NCI-H526 treated with DMSO at 0.1 percent for 48 hours (cell line): ENCODE data around the gene AKR1C1.
"Not testable (repeated sequence)": the region's sequence is repeated elsewhere in the genome, so short reads cannot be mapped to it uniquely, and the experiment has no call there.

ENCODE experiments used
- DNase-seq: peaks from one replicate; lab custom pipeline; 2025; lab: John Stamatoyannopoulos, UW

AKR1C1 gene

DNA sequence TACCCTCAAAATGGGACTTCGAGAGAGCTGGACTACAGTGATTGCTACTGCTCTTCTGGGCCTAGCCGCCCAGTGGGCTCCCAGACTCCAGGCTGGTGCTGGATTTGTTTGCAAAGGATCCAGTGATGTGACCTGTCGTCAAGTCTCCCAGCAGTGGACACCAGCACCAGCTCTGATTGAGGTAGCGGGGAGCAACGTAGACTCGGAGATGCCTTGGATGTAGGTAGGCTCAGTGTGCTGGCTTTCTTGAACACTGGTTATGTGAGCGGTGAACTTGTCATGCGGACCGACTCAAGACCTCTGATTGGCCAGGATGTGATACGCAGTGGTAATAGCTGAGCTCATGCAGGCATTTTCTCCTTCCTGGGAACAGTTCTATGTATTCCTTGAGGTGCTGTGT is 21.0 kb downstream of the AKR1C1 start:
- DNase-seq = no peak

DNA sequence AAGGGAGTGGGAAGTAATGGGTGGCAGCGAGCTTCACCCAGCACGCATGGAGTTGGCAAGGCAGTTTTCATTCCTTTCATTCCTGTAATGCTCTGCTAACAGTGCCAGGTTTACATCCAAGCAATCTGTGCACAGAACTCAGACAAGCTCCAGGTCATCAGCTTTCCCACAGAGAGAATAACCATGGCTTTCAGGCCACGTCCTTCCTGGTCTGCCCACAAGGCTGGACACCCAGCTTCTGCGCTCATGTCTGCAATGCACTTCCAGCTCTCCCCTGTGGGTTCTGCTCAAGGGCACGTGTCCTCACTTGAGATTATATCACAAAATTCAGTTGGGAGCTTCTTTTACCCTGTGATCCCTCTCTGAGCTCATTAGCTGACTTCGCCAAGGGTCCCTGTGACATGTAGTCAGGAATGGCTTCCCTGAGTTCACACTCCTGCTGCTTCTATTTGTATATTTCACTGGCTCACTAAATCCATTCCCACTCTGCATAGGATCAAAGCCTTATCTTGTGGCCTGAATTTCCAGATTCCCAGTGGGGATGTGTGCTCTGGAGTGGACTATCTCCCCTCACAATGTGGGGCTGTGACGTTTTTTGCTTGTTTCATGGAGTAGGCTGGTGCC is 21.9 kb downstream of the AKR1C1 start:
- no peak for DNase-seq

DNA sequence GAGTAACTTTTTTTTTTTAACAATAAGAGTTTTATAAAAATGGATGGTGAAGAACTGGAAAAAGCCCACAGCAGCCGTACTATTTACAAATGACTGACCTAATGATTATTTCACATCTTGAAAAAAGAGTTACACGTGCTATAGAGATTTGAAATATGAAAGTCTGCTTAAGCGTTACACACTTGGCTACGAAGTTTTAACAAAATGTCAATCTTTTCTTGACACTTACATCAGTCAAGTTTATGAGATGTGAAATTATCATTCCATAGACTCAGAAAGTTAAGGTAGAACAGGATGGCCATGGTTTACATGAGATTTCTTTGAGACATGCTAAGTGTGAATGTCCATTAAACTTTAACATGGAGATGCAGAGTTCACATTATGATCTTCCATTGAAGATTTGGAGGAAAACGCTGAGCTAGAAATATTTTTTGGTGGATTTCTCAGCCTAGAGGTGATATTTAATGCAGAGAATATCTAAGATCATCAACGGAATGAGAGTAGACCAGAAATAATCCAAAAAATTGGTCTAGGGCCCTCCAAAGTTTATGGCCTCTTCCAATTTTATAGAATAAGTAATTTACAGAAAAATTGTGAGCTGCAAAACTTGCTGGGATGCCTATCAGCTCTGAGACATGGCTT is 24.9 kb downstream of the AKR1C1 start:
- not testable (repeated sequence) for DNase-seq

DNA sequence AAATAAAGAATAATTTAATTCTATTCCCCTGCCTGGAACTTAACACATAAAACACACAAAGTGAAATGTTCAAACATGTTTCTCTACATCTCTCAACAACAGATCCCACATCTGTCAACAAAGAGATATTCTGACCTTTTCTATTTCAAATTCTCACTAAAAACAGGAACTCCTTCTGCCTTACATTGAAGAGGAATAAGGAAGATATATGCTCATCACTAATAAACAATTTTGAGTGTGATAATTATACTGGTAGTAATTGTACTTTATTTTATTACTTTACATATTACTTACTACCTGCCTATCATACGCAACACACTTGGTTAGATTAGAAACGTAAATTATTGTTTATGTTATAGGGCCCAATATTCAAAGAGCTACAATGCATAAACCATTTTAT is 27.0 kb downstream of the AKR1C1 start:
- DNase-seq = no peak

DNA sequence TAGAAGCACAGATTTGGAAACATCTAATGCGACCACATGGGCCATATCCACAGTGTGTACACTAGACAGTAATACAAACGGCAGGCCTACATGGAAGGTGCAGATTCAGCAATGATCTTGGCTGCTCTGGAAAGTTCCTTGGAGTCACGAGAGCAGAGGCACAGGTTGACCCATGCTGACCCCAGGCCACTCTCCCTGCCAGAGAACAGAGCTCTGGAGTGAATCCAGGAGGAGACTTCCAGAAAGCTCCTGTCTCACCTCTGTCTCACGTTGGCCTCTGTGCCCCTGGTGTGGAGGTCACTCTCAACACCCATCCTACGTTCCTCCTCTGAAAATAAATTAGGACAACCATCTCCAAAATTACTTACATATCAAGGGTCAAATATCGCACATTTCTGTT is 28.2 kb downstream of the AKR1C1 start:
- not testable (repeated sequence) for DNase-seq

DNA sequence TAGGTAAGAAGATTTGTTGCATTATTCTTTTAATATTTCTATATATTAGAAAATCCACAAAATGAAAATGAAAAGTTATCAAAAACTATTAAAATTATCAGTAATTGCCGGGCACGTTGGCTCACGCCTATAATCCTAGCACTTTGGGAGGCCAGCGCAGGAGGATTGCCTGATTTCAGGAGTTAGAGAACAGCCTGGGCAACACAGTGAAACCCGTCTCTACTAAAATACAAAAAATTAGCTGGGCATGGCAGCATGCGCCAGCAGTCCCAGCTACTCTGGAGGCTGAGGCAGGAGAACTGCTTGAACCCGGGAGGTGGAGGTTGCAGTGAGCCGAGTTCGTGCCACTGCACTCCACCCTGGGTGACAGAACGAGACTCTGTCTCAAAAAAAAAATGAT is 29.3 kb downstream of the AKR1C1 start:
- DNase-seq = not testable (repeated sequence)

DNA sequence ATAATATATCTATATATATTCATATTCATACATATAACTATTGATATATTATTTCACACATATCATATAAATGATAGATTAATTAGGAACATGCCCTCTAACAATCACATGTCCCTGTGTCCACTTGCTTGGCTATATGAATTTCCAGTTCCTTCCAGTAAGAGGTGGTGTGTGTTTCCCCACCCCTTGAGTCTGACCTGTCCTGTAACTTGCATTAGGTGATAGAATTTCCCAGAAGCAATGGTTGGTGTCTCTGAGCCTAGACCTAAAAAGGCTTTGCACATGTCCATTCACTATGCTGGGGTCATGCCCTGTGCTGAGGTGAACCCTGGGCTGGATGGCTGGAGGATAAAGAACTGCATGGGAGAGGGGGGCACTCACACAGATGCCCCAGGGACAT is 31.0 kb downstream of the AKR1C1 start:
- DNase-seq = not testable (repeated sequence)

DNA sequence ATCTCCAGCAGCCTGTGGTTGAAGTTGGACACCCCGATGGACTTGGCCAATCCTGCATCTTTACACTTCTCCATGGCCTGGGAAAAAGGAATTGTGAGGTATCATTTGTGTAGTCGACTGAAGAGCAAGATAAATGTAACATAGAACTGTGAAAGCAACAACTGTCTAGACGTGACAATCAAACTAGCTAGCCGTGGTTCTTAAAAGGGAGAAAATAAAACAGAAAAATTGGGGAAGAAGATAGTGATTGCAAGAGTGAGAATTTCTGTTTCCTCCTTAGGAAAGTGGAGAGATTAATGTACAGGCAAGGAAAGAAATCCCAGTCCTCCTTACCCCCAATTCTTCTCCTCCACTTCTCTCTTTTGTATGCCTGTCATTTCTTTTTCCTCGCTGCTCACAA is 35.5 kb downstream of the AKR1C1 start:
- DNase-seq = no peak

DNA sequence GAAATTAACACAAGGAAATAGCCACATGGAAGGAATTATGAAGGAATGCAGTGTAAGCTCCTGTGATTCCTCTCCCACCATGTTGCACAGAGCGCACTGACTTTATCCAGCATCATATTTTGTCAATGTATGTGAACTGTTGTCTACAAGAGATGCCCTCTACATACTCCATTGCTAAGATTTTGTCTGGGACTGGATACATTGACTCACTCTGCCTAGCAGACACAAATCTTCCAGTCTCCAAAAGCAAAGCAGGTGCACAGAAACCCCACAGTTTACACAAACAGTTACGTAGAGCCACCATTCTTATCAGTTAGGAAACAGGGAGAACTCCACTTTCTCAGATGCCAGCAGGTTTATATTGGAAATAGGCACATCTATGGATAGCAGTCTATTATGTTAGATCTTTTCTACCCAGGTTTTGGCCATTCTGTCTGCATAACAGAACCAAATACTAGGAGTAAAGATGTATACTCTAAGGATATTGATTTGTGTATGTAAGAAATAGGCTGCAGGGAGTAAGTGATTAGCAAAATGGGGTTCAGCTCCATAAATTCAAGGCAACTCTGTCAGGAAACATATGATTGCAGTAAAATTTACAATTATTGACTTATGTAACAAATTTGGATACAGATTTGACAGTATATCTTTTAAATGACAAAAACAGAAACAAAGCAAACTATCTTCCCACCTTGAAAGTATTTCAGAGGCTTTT is 39.0 kb downstream of the AKR1C1 start:
- no peak for DNase-seq

DNA sequence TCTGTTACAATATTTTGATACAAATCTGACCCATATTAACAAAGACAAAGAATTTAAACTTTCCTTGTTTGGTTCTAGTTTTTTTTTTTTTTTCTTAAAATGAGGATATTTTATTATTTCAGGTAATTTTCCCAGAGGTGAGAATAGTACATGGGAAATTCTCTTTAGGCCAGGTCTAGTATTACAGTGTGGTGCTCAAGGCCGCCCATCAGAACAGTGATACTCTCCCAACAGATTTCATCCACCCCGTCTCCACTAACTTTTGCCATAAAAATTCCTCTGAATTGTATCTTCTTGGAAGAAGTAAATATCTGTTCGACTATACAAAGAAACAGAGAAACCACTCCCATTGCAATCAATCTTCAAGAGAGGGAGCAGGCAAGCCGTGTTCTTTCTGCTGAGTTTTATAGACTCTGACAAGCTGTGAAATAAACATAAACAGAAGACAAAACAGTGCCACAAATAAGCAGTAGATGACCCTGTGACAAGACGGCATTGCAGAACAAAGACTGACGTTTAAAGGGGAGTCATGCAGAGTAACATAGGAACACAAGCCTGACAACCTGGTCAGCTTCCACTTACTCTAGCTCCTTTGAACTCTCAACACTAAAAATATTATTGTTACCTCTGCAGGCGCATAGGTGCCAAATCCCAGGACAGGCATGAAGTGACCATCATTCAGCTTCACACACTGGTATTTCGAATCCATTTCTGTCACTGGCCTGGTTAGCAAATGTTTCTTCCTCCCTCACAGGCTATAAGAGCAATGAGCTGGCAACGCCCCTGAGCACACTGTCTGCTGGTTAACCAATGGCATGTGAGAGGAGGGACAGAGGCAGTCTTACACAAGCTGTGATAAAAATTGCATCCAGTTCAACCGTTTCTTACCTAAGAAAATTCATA is 40.2 kb downstream of the AKR1C1 start, which contains the start of gene AKR1C2:
Gene AKR1C2, minus strand, starts transcription at position 731 of the 903 bp plus-strand sequence. Its CDS starts 22 bp downstream, at position 709.
- not testable (repeated sequence) for DNase-seq

DNA sequence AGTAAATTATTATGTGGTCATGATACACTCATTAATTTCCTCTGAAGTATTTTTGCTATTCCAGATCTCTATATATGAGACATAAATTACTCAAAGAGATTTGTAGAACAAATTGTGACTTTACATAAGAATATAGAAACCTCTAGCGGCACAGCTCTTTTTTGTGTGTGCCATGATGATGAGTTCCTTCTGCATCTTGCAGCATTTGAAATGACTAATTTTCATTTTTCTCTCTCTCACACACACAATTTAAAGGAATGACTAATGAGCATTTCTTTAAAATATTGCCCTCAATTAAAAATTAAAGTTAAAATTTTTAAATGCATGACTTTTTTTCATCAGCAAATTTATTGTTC is 40.8 kb downstream of the AKR1C1 start:
- not testable (repeated sequence) for DNase-seq

DNA sequence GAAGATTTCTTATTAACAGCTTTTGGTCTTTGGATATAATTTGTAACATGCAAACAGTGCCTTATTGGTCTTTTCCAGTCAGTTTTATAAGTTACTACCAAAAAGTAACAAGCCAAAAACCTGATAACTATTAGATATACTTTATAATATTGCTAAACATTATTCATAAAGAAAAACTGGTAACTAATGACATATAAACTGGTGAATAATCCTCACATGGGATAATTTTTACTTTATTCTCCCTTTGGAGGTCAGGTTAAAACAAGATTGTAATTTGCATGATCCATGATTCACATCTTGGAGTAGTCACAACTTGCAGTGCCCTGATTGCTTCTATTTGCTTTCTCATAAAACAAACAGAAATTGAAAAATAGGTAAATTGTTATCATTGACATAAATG is 41.3 kb downstream of the AKR1C1 start:
- DNase-seq = not testable (repeated sequence)

DNA sequence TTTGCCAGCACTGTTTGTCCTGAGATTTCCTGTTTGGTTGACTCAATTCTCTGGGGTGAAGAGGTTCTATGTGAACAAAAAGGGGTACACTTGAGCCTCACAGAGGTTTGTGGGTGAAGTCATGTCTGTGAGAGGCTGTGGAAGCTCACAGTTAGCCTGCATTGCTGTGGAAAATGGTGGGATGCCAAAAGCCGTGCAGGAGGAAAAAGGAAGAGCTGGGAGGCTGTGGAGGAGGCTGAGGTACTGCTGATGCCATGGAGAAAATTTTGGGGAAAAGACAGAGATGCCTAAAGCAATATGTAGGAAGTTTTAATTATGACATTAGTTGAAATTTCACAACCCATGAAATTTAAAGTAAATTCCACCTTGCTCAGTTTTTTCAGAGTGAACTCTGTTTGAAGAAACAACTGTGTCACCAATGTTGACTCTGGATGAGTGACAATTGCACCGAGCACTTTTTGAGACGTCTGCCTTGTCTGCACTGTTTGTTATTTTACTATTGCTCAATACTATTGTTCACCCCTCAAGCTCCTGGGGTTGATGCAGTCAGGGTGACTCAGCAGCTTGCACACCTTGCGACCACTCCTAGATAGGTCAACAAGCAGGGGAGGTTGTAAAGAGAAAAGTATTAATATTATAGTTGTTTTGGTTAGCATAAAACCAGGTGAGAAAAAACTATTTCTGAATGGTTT is 45.8 kb downstream of the AKR1C1 start:
- not testable (repeated sequence) for DNase-seq

DNA sequence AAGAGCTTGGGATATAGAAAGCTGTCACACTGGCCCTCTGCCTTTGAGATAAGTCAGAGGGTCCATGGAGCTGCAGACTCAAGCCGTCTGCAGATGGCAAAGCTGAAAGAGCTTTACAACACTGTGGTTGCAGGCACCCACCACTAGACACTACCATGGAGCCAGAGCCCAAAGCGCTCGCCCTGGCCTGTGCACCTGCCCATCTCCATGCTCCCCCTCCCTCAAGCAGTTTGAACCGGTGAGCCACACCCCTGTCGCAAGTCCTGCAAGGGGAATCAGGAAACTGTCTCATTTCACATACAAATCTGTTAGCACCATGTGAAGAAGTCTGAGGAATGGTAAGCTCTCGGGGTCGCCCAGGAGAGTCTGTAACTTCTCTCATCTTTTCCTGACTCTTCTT is 46.8 kb downstream of the AKR1C1 start:
- DNase-seq = not testable (repeated sequence)

DNA sequence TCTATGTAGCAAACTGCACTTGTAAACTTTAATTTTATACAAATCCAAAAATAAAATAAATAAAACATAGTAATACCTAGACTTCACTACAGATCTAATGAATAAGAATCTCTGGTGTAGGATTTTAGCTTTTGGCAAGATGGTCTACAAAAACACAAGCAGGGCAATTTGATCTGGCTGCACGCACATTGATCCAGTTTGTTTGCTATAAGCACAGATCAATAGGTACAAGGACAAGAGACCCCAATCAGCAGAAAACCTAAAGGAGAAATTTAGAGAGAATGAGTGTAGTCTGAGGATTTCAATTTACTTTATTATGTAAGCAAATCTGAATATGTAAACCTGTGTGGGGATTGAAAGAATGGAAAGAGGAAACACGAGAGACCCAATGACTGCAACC is 48.2 kb downstream of the AKR1C1 start:
- not testable (repeated sequence) for DNase-seq

DNA sequence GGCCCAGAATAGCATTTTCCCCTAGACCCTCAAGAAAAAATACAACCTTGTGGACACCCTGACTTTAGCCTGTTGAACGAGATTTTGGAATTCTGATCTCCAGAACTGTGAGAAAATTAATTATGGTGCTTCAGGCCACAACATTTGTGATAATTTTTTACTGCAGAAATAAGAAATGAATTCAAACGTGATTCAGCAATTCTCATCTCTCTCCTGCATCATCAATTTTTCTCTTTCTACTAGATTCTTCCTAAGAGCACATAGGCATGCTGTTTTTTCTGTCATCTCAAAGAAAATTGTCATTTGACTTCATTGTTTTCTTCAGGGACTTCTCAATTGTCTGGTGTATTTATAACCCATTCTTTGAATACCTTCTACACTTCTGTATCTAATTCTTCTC is 49.4 kb downstream of the AKR1C1 start:
- DNase-seq = no peak

DNA sequence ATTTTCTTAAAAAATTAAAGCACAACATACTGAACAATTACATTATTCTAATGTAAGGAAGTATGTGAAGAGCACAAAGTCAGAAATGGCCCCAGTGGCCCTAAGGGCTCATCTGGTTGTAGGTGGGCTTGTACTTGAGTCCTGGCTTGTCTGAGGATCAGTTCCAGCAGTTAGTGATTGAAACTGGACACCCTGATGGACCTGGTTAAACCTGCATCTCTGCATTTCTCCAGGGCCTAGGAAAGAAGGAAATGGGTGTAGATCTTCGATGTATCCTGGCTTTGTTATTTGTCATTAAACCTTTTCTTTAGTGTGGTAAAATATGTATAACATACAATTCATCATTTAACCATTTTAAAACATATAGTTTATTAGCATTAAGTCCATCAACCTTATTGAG is 50.2 kb downstream of the AKR1C1 start:
- no peak for DNase-seq

DNA sequence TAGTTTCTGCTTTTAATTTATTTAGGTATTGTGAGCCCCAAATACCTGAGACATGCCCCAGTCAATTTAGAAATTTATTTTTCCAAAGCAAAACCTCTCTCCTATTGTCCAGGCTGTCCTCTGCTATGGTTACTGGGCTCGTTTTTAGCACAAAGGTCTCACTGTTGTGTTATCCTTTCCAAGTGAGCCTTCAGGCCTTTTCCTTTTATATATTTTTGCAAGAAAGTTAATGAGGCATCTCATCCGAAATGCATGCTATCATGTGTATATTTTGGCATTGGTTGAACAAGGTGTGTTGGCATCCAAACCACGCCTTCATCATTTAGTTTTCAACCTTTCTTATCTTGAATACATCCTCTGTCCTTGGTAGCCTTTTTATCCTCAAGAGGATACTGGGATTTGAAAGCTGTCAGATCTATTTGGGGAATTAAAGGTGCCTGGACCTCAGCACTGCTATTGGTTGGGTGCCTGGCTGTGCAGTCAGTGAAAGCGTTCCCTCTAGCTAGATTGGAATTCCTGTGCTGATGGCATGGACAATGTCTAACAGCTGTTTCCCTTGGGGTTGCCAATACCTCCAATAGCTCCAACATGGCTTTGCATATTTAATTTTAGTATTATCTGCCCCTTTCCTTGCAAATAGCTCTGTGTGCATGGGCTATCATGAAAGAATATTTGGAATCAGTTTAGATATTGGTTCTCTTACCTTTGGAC is 51.1 kb downstream of the AKR1C1 start:
- not testable (repeated sequence) for DNase-seq

DNA sequence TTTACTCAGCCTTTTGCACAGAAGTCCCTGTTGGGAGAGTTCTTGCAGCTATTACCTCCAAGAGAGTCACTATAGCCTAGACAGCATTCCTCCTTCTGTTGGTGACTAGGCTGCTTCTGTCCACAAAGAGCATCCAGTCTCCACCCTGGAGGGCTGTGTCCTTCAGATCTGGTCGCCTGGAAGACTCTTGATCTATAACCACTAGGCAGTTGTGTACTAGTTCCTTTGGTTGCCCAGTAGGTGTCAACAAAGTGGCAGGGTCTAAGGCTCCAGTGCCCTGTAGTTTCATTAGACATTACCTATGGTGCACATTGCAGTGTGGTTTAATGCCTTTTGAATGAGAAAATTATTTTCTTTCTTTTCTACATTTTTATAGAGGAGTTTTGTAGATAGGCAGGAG is 51.7 kb downstream of the AKR1C1 start:
- no peak for DNase-seq

DNA sequence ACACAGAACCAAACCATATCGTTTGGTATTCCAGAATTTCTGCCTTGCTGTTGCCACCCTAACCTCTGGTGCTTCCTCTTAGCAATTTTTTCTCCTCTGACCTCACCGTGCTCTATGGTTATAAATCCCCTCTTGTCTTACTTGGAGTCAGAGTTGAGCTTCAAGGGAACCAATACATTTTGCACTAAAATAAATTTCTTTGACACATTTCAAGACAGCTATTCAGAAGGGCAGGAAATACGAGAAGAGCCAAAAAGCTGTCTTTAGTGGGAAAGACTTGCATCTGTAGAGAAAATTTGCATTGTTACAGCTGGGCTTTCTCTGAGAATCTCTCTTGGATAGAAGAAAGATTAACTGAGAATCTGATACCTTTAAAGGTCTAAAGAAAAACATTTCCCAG is 54.9 kb downstream of the AKR1C1 start:
- DNase-seq = no peak
